KMS-11 (cell line): ENCODE results near the gene INO80C.

ENCODE experiments used
- H2AFZ ChIP-seq: fragments of 200-600 bp; sonication (generic); 2 replicates; pipeline ENCODE4 v1.6.1; 2016; ENCODE audit warnings: antibody characterized with exemption, mixed run types, low read depth
- H3K27ac ChIP-seq: fragments of 200-600 bp; sonication (generic); 2 replicates; pipeline ENCODE4 v1.6.1; 2016; ENCODE audit warnings: mild to moderate bottlenecking, mixed run types
- H3K27me3 ChIP-seq: fragments of 200-600 bp; sonication (generic); 2 replicates; pipeline ENCODE4 v1.6.1; 2017; ENCODE audit warnings: mild to moderate bottlenecking, low read depth, mixed run types, moderate library complexity; ENCODE audit not compliant: insufficient read depth
- H3K36me3 ChIP-seq: fragments of 200-600 bp; sonication (generic); 2 replicates; pipeline ENCODE4 v1.6.1; 2017; ENCODE audit warnings: mild to moderate bottlenecking, mixed run types; ENCODE audit not compliant: insufficient read depth
- H3K4me1 ChIP-seq: fragments of 200-600 bp; sonication (generic); 2 replicates; pipeline ENCODE4 v1.6.1; 2016; ENCODE audit warnings: mild to moderate bottlenecking, low read depth, mixed run types; ENCODE audit not compliant: poor library complexity, severe bottlenecking
- H3K4me2 ChIP-seq: fragments of 200-600 bp; sonication (generic); 2 replicates; pipeline ENCODE4 v1.7.0; 2016; ENCODE audit warnings: mild to moderate bottlenecking, mixed run types
- H3K4me3 ChIP-seq: fragments of 200-600 bp; sonication (generic); IDR thresholded peaks from 2 replicates; pipeline ENCODE4 v1.6.1; 2017; ENCODE audit warnings: low read depth, low read length, mixed read lengths; ENCODE audit not compliant: insufficient read depth
- H3K79me2 ChIP-seq: fragments of 200-600 bp; sonication (generic); 2 replicates; pipeline ENCODE4 v1.6.1; 2016; ENCODE audit warnings: low read depth, mixed run types; ENCODE audit not compliant: insufficient read depth
- H3K9ac ChIP-seq: fragments of 200-600 bp; sonication (generic); 2 replicates; pipeline ENCODE4 v1.6.1; 2016; ENCODE audit warnings: mild to moderate bottlenecking, mixed run types
- H4K20me1 ChIP-seq: fragments of 200-600 bp; sonication (generic); 2 replicates; pipeline ENCODE4 v1.6.1; 2016; ENCODE audit warnings: mild to moderate bottlenecking, mixed run types; ENCODE audit not compliant: insufficient read depth
- CTCF ChIP-seq: fragments of 200-600 bp; sonication (generic); conservative IDR thresholded peaks from 2 replicates; pipeline ENCODE4 v1.6.1; 2017; ENCODE audit warnings: low read depth, mild to moderate bottlenecking, antibody characterized with exemption, low read length, moderate library complexity, mixed read lengths

Gene INO80C

GRCh38 chr18:35451032-35451431 is 46.7 kb downstream of the INO80C start:
- Histone ChIP-seq H3K27ac (no peak overlapping the region), H2AFZ (no peak overlapping the region), H3K4me1 (no peaks in the 10 kb centered on the region), H3K4me3 (no peak overlapping the region), H3K79me2 (no peaks in the 10 kb centered on the region), H3K36me3 (no peaks in the 10 kb centered on the region), H3K9ac (no peak overlapping the region), H3K27me3 (no peaks in the 10 kb centered on the region), H3K4me2 (no peak overlapping the region), H4K20me1 (no peaks in the 10 kb centered on the region)
- no peak for TF ChIP-seq CTCF

GRCh38 chr18:35444636-35445035 is 53.1 kb downstream of the INO80C start:
- H4K20me1 ChIP-seq = no peaks in the 10 kb centered on the region
- no peaks in the 10 kb centered on the region for H3K79me2 ChIP-seq
- no peak overlapping the region for H3K27ac ChIP-seq
- no peak overlapping the region for H3K9ac ChIP-seq
- no peaks in the 10 kb centered on the region for H3K36me3 ChIP-seq
- H3K27me3 ChIP-seq = no peaks in the 10 kb centered on the region
- TF ChIP-seq CTCF = no peak
- H3K4me1 ChIP-seq = no peaks in the 10 kb centered on the region
- H3K4me2 ChIP-seq = no peak overlapping the region
- no peak overlapping the region for H2AFZ ChIP-seq
- no peak overlapping the region for H3K4me3 ChIP-seq

GRCh38 chr18:35443847-35444246 is 53.9 kb downstream of the INO80C start:
- H3K36me3 ChIP-seq = no peaks in the 10 kb centered on the region
- no peak overlapping the region for H3K9ac ChIP-seq
- no peaks in the 10 kb centered on the region for H3K27me3 ChIP-seq
- no peak overlapping the region for H3K27ac ChIP-seq
- no peaks in the 10 kb centered on the region for H3K79me2 ChIP-seq
- H4K20me1 ChIP-seq = no peaks in the 10 kb centered on the region
- no peak for TF ChIP-seq CTCF
- no peak overlapping the region for H2AFZ ChIP-seq
- H3K4me3 ChIP-seq = no peak overlapping the region
- H3K4me2 ChIP-seq = no peak overlapping the region
- H3K4me1 ChIP-seq = no peaks in the 10 kb centered on the region

- Histone ChIP-seq H3K36me3 (no peaks in the 10 kb centered on the region), H3K4me3 (no peak overlapping the region), H3K9ac (no peak overlapping the region), H3K4me1 (no peaks in the 10 kb centered on the region), H2AFZ (no peak overlapping the region), H4K20me1 (no peaks in the 10 kb centered on the region), H3K79me2 (no peaks in the 10 kb centered on the region), H3K4me2 (no peak overlapping the region), H3K27me3 (no peaks in the 10 kb centered on the region), H3K27ac (no peak overlapping the region)
- no peak for TF ChIP-seq CTCF
These were observed 54.3 kb downstream of the INO80C start for GRCh38 chr18:35443434-35443833.

- no peaks in the 10 kb centered on the region for H3K79me2 ChIP-seq
- no peak overlapping the region for H3K9ac ChIP-seq
- no peaks in the 10 kb centered on the region for H4K20me1 ChIP-seq
- no peaks in the 10 kb centered on the region for H3K36me3 ChIP-seq
- no peak overlapping the region for H2AFZ ChIP-seq
- no peak for TF ChIP-seq CTCF
- no peaks in the 10 kb centered on the region for H3K4me1 ChIP-seq
- no peak overlapping the region for H3K4me2 ChIP-seq
- no peak overlapping the region for H3K4me3 ChIP-seq
- H3K27ac ChIP-seq = no peak overlapping the region
- H3K27me3 ChIP-seq = no peaks in the 10 kb centered on the region
These were observed 55.1 kb downstream of the INO80C start for GRCh38 chr18:35442701-35443100.
